PC-9 (cell line): ENCODE data around the gene PLEKHG7. TPM values are rescaled to one million over a fixed set of nuclear protein-coding genes. Genes with fewer than 3 reads are reported as not detected.
"Not testable (repeated sequence)": the region's sequence is repeated elsewhere in the genome, so short reads cannot be mapped to it uniquely, and the experiment has no call there.

ENCODE experiments used
- Bru-seq: library from RNA; stranded (reverse); fragments of 400-500 nt; gene quantifications from one replicate; lab custom pipeline; 2021; lab: Mats Ljungman, UMichigan
- BruChase-seq, 2 experiments: library from RNA; stranded (reverse); fragments of 400-500 nt; gene quantifications; one replicate each; lab custom pipeline; 2021; lab: Mats Ljungman, UMichigan
- BruUV-seq: library from RNA; stranded (reverse); fragments of 400-500 nt; replicated peaks from 2 replicates; lab custom pipeline; 2021; lab: Mats Ljungman, UMichigan
- CTCF ChIA-PET: fragments of 300-600 bp; sonication (Branson Sonifier 250); formaldehyde crosslinking; loops from one replicate; lab custom pipeline; 2022; ENCODE audit warnings: antibody characterized with exemption; lab: Charles Lee
- POLR2A ChIA-PET: fragments of 300-600 bp; sonication (Branson Sonifier 250); formaldehyde crosslinking; loops from one replicate; lab custom pipeline; 2022; ENCODE audit warnings: antibody characterized with exemption; ENCODE audit not compliant: unreplicated experiment; lab: Charles Lee
- DNase-seq, 2 experiments: peaks; one replicate each; pipeline versions ENCODE4 v3.0.0 to v3.0.0-alpha.2; 2015 to 2022; ENCODE audit warnings: mixed read lengths in 1 of 2
- H2AFZ ChIP-seq: fragments of 200-600 bp; sonication (generic); 2 replicates; pipeline ENCODE4 v1.8.1; 2017; ENCODE audit warnings: antibody characterized with exemption
- H3F3A ChIP-seq: fragments of 200-600 bp; sonication (generic); 2 replicates; pipeline ENCODE4 v1.8.1; 2017; ENCODE audit warnings: antibody characterized with exemption, mild to moderate bottlenecking, low read depth; ENCODE audit not compliant: insufficient read depth
- H3K27ac ChIP-seq: fragments of 200-600 bp; sonication (generic); 2 replicates; pipeline ENCODE4 v1.6.1; 2016; ENCODE audit warnings: mixed run types
- H3K27me3 ChIP-seq: fragments of 200-600 bp; sonication (generic); 2 replicates; pipeline ENCODE4 v1.6.1; 2016; ENCODE audit warnings: low read depth, mixed run types; ENCODE audit not compliant: insufficient read depth
- H3K36me3 ChIP-seq: fragments of 200-600 bp; sonication (generic); 2 replicates; pipeline ENCODE4 v1.6.1; 2016; ENCODE audit warnings: low read depth, mixed run types
- H3K4me1 ChIP-seq: fragments of 200-600 bp; sonication (generic); replicated peaks from 2 replicates; pipeline ENCODE4 v1.6.1; 2016; ENCODE audit warnings: mixed run types; ENCODE audit not compliant: insufficient read depth
- H3K4me2 ChIP-seq: fragments of 200-600 bp; sonication (generic); 2 replicates; pipeline ENCODE4 v1.6.1; 2017; ENCODE audit warnings: mixed run types
- H3K4me3 ChIP-seq: fragments of 200-600 bp; sonication (generic); 2 replicates; pipeline ENCODE4 v1.6.1; 2016; ENCODE audit warnings: mixed run types
- H3K79me2 ChIP-seq: fragments of 200-600 bp; sonication (generic); 2 replicates; pipeline ENCODE4 v1.6.1; 2017; ENCODE audit warnings: low read depth, mixed run types
- H3K9me2 ChIP-seq: fragments of 200-600 bp; sonication (generic); 2 replicates; pipeline ENCODE4 v1.8.1; 2017; ENCODE audit warnings: mild to moderate bottlenecking; ENCODE audit not compliant: insufficient read depth
- H3K9me3 ChIP-seq: fragments of 200-600 bp; sonication (generic); 2 replicates; pipeline ENCODE4 v1.8.1; 2016; ENCODE audit warnings: low read depth; ENCODE audit not compliant: insufficient read depth
- H4K20me1 ChIP-seq: fragments of 200-600 bp; sonication (generic); 2 replicates; pipeline ENCODE4 v1.8.1; 2017; ENCODE audit not compliant: insufficient read depth
- CTCF ChIP-seq: fragments of 200-600 bp; sonication (generic); conservative IDR thresholded peaks from 2 replicates; pipeline ENCODE4 v1.6.1; 2017; ENCODE audit warnings: mixed run types, antibody characterized with exemption, mild to moderate bottlenecking, moderate library complexity
- EZH2 ChIP-seq: fragments of 200-600 bp; sonication (generic); IDR thresholded peaks from 2 replicates; pipeline ENCODE4 v1.8.0; 2017; ENCODE audit warnings: antibody characterized with exemption, low read depth
- intact Hi-C: fragments of 100-400 bp; cut with micrococcal nuclease; formaldehyde crosslinking; loops from one replicate; pipeline ENCODE4 v1.10.0; 2022; ENCODE audit not compliant: unreplicated experiment
- long read RNA-seq: library from polyadenylated mRNA; stranded (forward); transcript quantifications from one replicate; pipeline ENCODE4 v2.0.0, GENCODE V29; 2022
- total RNA-seq: library from RNA; stranded (reverse); gene quantifications from 2 replicates; pipeline ENCODE4 v1.2.3, GENCODE V29; 2021

Gene PLEKHG7
- total RNA-seq (not detected in 2 replicates), Bru-seq, nascent RNA (not detected), BruChase-seq, experiment 1, labeled RNA remaining after a 2-hour chase (percentile 1 among the genes with signal in this experiment), BruChase-seq, experiment 2, labeled RNA remaining after a 6-hour chase (percentile 1 among the genes with signal in this experiment)
- long read RNA-seq = 0 reads

- Histone ChIP-seq H3K4me1 (no peaks in the 10 kb centered on the region), H3F3A (no peaks in the 10 kb centered on the region), H3K9me3 (no peaks in the 10 kb centered on the region), H2AFZ (no peak within 1 kb of the TSS), H4K20me1 (no peaks in the 10 kb centered on the region), H3K79me2 (no peaks in the 10 kb centered on the region), H3K36me3 (no peaks in the 10 kb centered on the region), H3K27me3 (no peaks in the 10 kb centered on the region), H3K4me3 (no peak within 1 kb of the TSS), H3K9me2 (0 out of 2 replicates have a peak, but pooled peaks cover 5% of the 10 kb centered on the region), H3K27ac (no peak within 1 kb of the TSS), H3K4me2 (no peak within 1 kb of the TSS)
- POLR2A ChIA-PET = no interaction called here
- DNase-seq = no peak
- intact Hi-C loops = no loop called here
- TF ChIP-seq CTCF (no peak), EZH2 (no peak)
- CTCF ChIA-PET = interaction anchor here (0.6 kb wide), 1 partner anchor 1724 kb away, joined by 7 read pairs; no protein-coding TSS in a partner anchor
- BruUV-seq = no TSS peak
Measured at GRCh38 chr12:92702754-92703679, at the start of gene PLEKHG7. PLEKHG7 (plus strand) TSS chr12:92702989; CDS start chr12:92706632, 3,643 bp downstream.

- H3K9me2 ChIP-seq, H4K20me1 ChIP-seq, H3K9me3 ChIP-seq, H3K4me2 ChIP-seq, H3K79me2 ChIP-seq, H3F3A ChIP-seq, H3K27me3 ChIP-seq, BruUV-seq, POLR2A ChIA-PET, DNase-seq, H3K4me1 ChIP-seq, H3K27ac ChIP-seq, H3K36me3 ChIP-seq, CTCF ChIA-PET, H3K4me3 ChIP-seq, H2AFZ ChIP-seq: not testable (repeated sequence)
- intact Hi-C loops = loop anchor here (10.0 kb wide), 1 partner anchor 1679 kb away; no protein-coding TSS in a partner anchor
Measured at GRCh38 chr12:92654256-92654655, 48.5 kb upstream of the PLEKHG7 start.

- Histone ChIP-seq H3K4me3 (no peak overlapping the region), H3K27ac (no peak overlapping the region), H2AFZ (no peak overlapping the region), H4K20me1 (no peaks in the 10 kb centered on the region), H3K4me1 (no peaks in the 10 kb centered on the region; the same call in 1 of the 2 replicates), H3F3A (no peaks in the 10 kb centered on the region), H3K9me2 (no peaks in the 10 kb centered on the region), H3K4me2 (no peak overlapping the region), H3K79me2 (no peaks in the 10 kb centered on the region), H3K27me3 (no peaks in the 10 kb centered on the region), H3K9me3 (no peaks in the 10 kb centered on the region), H3K36me3 (no peaks in the 10 kb centered on the region)
- CTCF ChIA-PET = no interaction called here
- POLR2A ChIA-PET = no interaction called here
- BruUV-seq = no TSS peak
- intact Hi-C loops = loop anchor here (10.0 kb wide), 1 partner anchor 1680 kb away; no protein-coding TSS in a partner anchor
- TF ChIP-seq CTCF (no peak), EZH2 (no peak)
- DNase-seq = no peak
Measured at GRCh38 chr12:92654929-92655328, 47.9 kb upstream of the PLEKHG7 start.
